ENCODE results near the gene CFAP410.

CFAP410 gene

GRCh38 chr21:44306936-44307704 is 32.1 kb downstream of the CFAP410 start:
- H3K27ac ChIP-seq (ENCODE audit: low read depth, low read length): no peak overlapping the region
- no peak overlapping the region for H2AFZ ChIP-seq (ENCODE audit: insufficient read depth, low read length, poor library complexity)
- peaks cover 1% of the 10 kb centered on the region for H3K9me3 ChIP-seq (ENCODE audit: insufficient read depth, low read depth, low read length)
- no peak overlapping the region for H4K12ac ChIP-seq (ENCODE audit: low read depth, low read length)
- no peak for DNase-seq
- no peak overlapping the region for H2AK5ac ChIP-seq (ENCODE audit: low read length)
- no peaks in the 10 kb centered on the region for H3K79me2 ChIP-seq (ENCODE audit: control insufficient read depth, insufficient read depth, low read length, poor library complexity)
- WGBS (ENCODE audit: extremely low coverage, insufficient coverage, insufficient read length): no CpG with 5 or more reads among the region's 21 CpGs
- peak overlapping the region; percentile 2 for H3K18ac ChIP-seq (ENCODE audit: low read length)
- H3K9ac ChIP-seq (ENCODE audit: low read length): no peak overlapping the region
- H3K4me1 ChIP-seq (ENCODE audit: control insufficient read depth in 1 of 2, insufficient read depth in 2 of 2, low read length in 2 of 2): no peaks in the 10 kb centered on the region
- no peak overlapping the region for H3K23ac ChIP-seq (ENCODE audit: low read length)
- H4K91ac ChIP-seq (ENCODE audit: low read depth, low read length): no peak overlapping the region
- no peak overlapping the region for H4K8ac ChIP-seq (ENCODE audit: low read depth, low read length)
- no peak overlapping the region for H2BK5ac ChIP-seq (ENCODE audit: low read depth, low read length, poor library complexity)
- H3K4me3 ChIP-seq (ENCODE audit: low read depth, low read length): no peak overlapping the region
- H3K79me1 ChIP-seq (ENCODE audit: low read length): no peaks in the 10 kb centered on the region
- H3K14ac ChIP-seq (ENCODE audit: low read length): no peak overlapping the region
- H2BK12ac ChIP-seq (ENCODE audit: low read length): no peak overlapping the region
- no peaks in the 10 kb centered on the region for H3K27me3 ChIP-seq (ENCODE audit: insufficient read depth, low read length)
- H3K4ac ChIP-seq (ENCODE audit: low read depth, low read length): no peak overlapping the region
- no peak overlapping the region for H2BK120ac ChIP-seq (ENCODE audit: insufficient read depth, low read length, poor library complexity)
- H3K36me3 ChIP-seq (ENCODE audit: control insufficient read depth in 1 of 2, insufficient read depth in 2 of 2, low read length in 2 of 2): peaks cover 39 to 40% of the 10 kb centered on the region in 2 experiments
- H3K4me2 ChIP-seq (ENCODE audit: low read length): no peak overlapping the region

GRCh38 chr21:44305691-44306090 is 33.5 kb downstream of the CFAP410 start:
- Histone ChIP-seq H3K4me3 (ENCODE audit: low read depth, low read length) (no peak overlapping the region), H2BK5ac (ENCODE audit: low read depth, low read length, poor library complexity) (no peak overlapping the region), H3K23ac (ENCODE audit: low read length) (no peak overlapping the region), H3K4me2 (ENCODE audit: low read length) (no peak overlapping the region), H3K27me3 (ENCODE audit: insufficient read depth, low read length) (no peaks in the 10 kb centered on the region), H4K91ac (ENCODE audit: low read depth, low read length) (no peak overlapping the region), H2AK5ac (ENCODE audit: low read length) (no peak overlapping the region), H2AFZ (ENCODE audit: insufficient read depth, low read length, poor library complexity) (no peak overlapping the region), H3K4ac (ENCODE audit: low read depth, low read length) (no peak overlapping the region), H3K18ac (ENCODE audit: low read length) (no peak overlapping the region), H3K14ac (ENCODE audit: low read length) (no peak overlapping the region), H3K79me2 (ENCODE audit: control insufficient read depth, insufficient read depth, low read length, poor library complexity) (peaks cover 4% of the 10 kb centered on the region), H4K12ac (ENCODE audit: low read depth, low read length) (no peak overlapping the region), H2BK120ac (ENCODE audit: insufficient read depth, low read length, poor library complexity) (no peak overlapping the region), H4K8ac (ENCODE audit: low read depth, low read length) (no peak overlapping the region), H3K79me1 (ENCODE audit: low read length) (peaks cover 2% of the 10 kb centered on the region), H3K9ac (ENCODE audit: low read length) (no peak overlapping the region), H3K36me3 (ENCODE audit: control insufficient read depth in 1 of 2, insufficient read depth in 2 of 2, low read length in 2 of 2) (peaks cover 25 to 26% of the 10 kb centered on the region in 2 experiments), H3K9me3 (ENCODE audit: insufficient read depth, low read depth, low read length) (peaks cover 1% of the 10 kb centered on the region), H3K27ac (ENCODE audit: low read depth, low read length) (no peak overlapping the region), H3K4me1 (ENCODE audit: control insufficient read depth in 1 of 2, insufficient read depth in 2 of 2, low read length in 2 of 2) (peaks cover 5 to 6% of the 10 kb centered on the region in 2 experiments), H2BK12ac (ENCODE audit: low read length) (no peak overlapping the region)
- no peak for DNase-seq
- no CpG with 5 or more reads among the region's 9 CpGs for WGBS (ENCODE audit: extremely low coverage, insufficient coverage, insufficient read length)

GRCh38 chr21:44304877-44305293 is 34.3 kb downstream of the CFAP410 start:
- no peak overlapping the region for H3K4me2 ChIP-seq (ENCODE audit: low read length)

GRCh38 chr21:44304011-44304616 is 35.1 kb downstream of the CFAP410 start:
- Histone ChIP-seq H3K9me3 (ENCODE audit: insufficient read depth, low read depth, low read length) (peaks cover 1% of the 10 kb centered on the region), H3K79me1 (ENCODE audit: low read length) (peaks cover 14% of the 10 kb centered on the region), H3K23ac (ENCODE audit: low read length) (no peak overlapping the region), H2AK5ac (ENCODE audit: low read length) (no peak overlapping the region), H3K4ac (ENCODE audit: low read depth, low read length) (peak overlapping the region; percentile 8), H3K14ac (ENCODE audit: low read length) (no peak overlapping the region), H2BK5ac (ENCODE audit: low read depth, low read length, poor library complexity) (no peak overlapping the region), H2BK120ac (ENCODE audit: insufficient read depth, low read length, poor library complexity) (no peak overlapping the region), H3K4me3 (ENCODE audit: low read depth, low read length) (no peak overlapping the region), H4K91ac (ENCODE audit: low read depth, low read length) (no peak overlapping the region), H2BK12ac (ENCODE audit: low read length) (no peak overlapping the region), H3K27me3 (ENCODE audit: insufficient read depth, low read length) (no peaks in the 10 kb centered on the region), H3K4me1 (ENCODE audit: control insufficient read depth in 1 of 2, insufficient read depth in 2 of 2, low read length in 2 of 2) (peaks cover 7 to 8% of the 10 kb centered on the region in 2 experiments), H3K9ac (ENCODE audit: low read length) (no peak overlapping the region), H2AFZ (ENCODE audit: insufficient read depth, low read length, poor library complexity) (no peak overlapping the region), H3K4me2 (ENCODE audit: low read length) (no peak overlapping the region), H4K12ac (ENCODE audit: low read depth, low read length) (no peak overlapping the region), H3K79me2 (ENCODE audit: control insufficient read depth, insufficient read depth, low read length, poor library complexity) (peaks cover 12% of the 10 kb centered on the region), H3K18ac (ENCODE audit: low read length) (peak overlapping the region; percentile 7), H3K36me3 (ENCODE audit: control insufficient read depth in 1 of 2, insufficient read depth in 2 of 2, low read length in 2 of 2) (peaks cover 14 to 15% of the 10 kb centered on the region in 2 experiments), H4K8ac (ENCODE audit: low read depth, low read length) (no peak overlapping the region), H3K27ac (ENCODE audit: low read depth, low read length) (no peak overlapping the region)
- no peak for DNase-seq
- no CpG with 5 or more reads among the region's 16 CpGs for WGBS (ENCODE audit: extremely low coverage, insufficient coverage, insufficient read length)

More at GRCh38 chr21:44304877-44305293, 34.3 kb downstream of the CFAP410 start:
- H3K9ac ChIP-seq (ENCODE audit: low read length): no peak overlapping the region
- peaks cover 6 to 8% of the 10 kb centered on the region in 2 experiments for H3K4me1 ChIP-seq (ENCODE audit: control insufficient read depth in 1 of 2, insufficient read depth in 2 of 2, low read length in 2 of 2)
- H2BK12ac ChIP-seq (ENCODE audit: low read length): no peak overlapping the region
- peaks cover 10% of the 10 kb centered on the region for H3K79me2 ChIP-seq (ENCODE audit: control insufficient read depth, insufficient read depth, low read length, poor library complexity)
- H2AFZ ChIP-seq (ENCODE audit: insufficient read depth, low read length, poor library complexity): no peak overlapping the region
- H2BK120ac ChIP-seq (ENCODE audit: insufficient read depth, low read length, poor library complexity): no peak overlapping the region
- no peak overlapping the region for H3K23ac ChIP-seq (ENCODE audit: low read length)
- WGBS (ENCODE audit: extremely low coverage, insufficient coverage, insufficient read length): no CpG with 5 or more reads among the region's 8 CpGs
- H3K79me1 ChIP-seq (ENCODE audit: low read length): peaks cover 9% of the 10 kb centered on the region
- no peak overlapping the region for H2AK5ac ChIP-seq (ENCODE audit: low read length)
- H2BK5ac ChIP-seq (ENCODE audit: low read depth, low read length, poor library complexity): no peak overlapping the region
- no peak overlapping the region for H3K4ac ChIP-seq (ENCODE audit: low read depth, low read length)
- no peak overlapping the region for H3K27ac ChIP-seq (ENCODE audit: low read depth, low read length)
- H4K8ac ChIP-seq (ENCODE audit: low read depth, low read length): no peak overlapping the region
- H3K4me3 ChIP-seq (ENCODE audit: low read depth, low read length): no peak overlapping the region
- peaks cover 17 to 18% of the 10 kb centered on the region in 2 experiments for H3K36me3 ChIP-seq (ENCODE audit: control insufficient read depth in 1 of 2, insufficient read depth in 2 of 2, low read length in 2 of 2)
- peak; percentile 27 to 38 for DNase-seq
- H4K91ac ChIP-seq (ENCODE audit: low read depth, low read length): no peak overlapping the region
- peaks cover 1% of the 10 kb centered on the region for H3K9me3 ChIP-seq (ENCODE audit: insufficient read depth, low read depth, low read length)
- peak overlapping the region; percentile 2 for H3K18ac ChIP-seq (ENCODE audit: low read length)
- no peaks in the 10 kb centered on the region for H3K27me3 ChIP-seq (ENCODE audit: insufficient read depth, low read length)
- no peak overlapping the region for H3K14ac ChIP-seq (ENCODE audit: low read length)
- no peak overlapping the region for H4K12ac ChIP-seq (ENCODE audit: low read depth, low read length)

Measured in trophoblast cell (in vitro differentiated cells and primary cell).